GM19438 (cell line): ENCODE data around the gene OTUD3.

Experiments
- ATAC-seq: cut with Tn5 transposase; IDR thresholded peaks from one replicate; pipeline ENCODE4 v1.9.1; 2021; ENCODE audit warnings: low read depth; ENCODE audit not compliant: unreplicated experiment

Gene OTUD3

GRCh38 chr1:19942657-19943056, 60.5 kb downstream of the OTUD3 start:
- no peak for ATAC-seq

GRCh38 chr1:19945914-19946313, 63.7 kb downstream of the OTUD3 start:
- no peak for ATAC-seq

- ATAC-seq: no peak
These were observed 64.1 kb downstream of the OTUD3 start for GRCh38 chr1:19946331-19946751.

GRCh38 chr1:19946971-19947370, 64.8 kb downstream of the OTUD3 start:
- no peak for ATAC-seq

- ATAC-seq: no peak
These were observed 66.8 kb downstream of the OTUD3 start for GRCh38 chr1:19949016-19949415.

- no peak for ATAC-seq
These were observed 71.9 kb downstream of the OTUD3 start for GRCh38 chr1:19954059-19954458.

- no peak for ATAC-seq
These were observed 73.5 kb downstream of the OTUD3 start for GRCh38 chr1:19955534-19956170.

- no peak for ATAC-seq
These were observed 75.6 kb downstream of the OTUD3 start for GRCh38 chr1:19957779-19958178.

GRCh38 chr1:19960591-19960990, 78.4 kb downstream of the OTUD3 start:
- ATAC-seq: no peak
